Aorta (tissue), 5 donors: ENCODE measurements around the gene UBE2F. TPM values are rescaled to one million over a fixed set of nuclear protein-coding genes. Genes with fewer than 3 reads are reported as not detected.

Experiments
- ATAC-seq: fragments of 200-7000 bp; cut with Tn5 transposase; one replicate; pipeline ENCODE4 v1.9.1; 2022; ENCODE audit warnings: moderate library complexity; ENCODE audit not compliant: low FRiP score
- DNase-seq, 2 donors: peaks; one replicate each; pipeline ENCODE4 v3.0.0-alpha.2; 2020
- H3K27ac ChIP-seq, 2 donors: one replicate each; pipeline ENCODE4 v1.5.1; 2013; ENCODE audit warnings: low read length in 2 of 2, mild to moderate bottlenecking in 2 of 2, moderate library complexity in 2 of 2, control low read depth in 1 of 2, inconsistent platforms in 1 of 2, low read depth in 1 of 2
- H3K27me3 ChIP-seq, 2 donors: one replicate each; pipeline ENCODE4 v1.6.1; 2013; ENCODE audit warnings: control low read depth in 1 of 2, low read length in 1 of 2, mild to moderate bottlenecking in 1 of 2, moderate library complexity in 1 of 2; ENCODE audit not compliant: insufficient read depth in 2 of 2, control insufficient read depth in 1 of 2
- H3K36me3 ChIP-seq, 2 donors: one replicate each; pipeline ENCODE4 v1.6.1; 2013; ENCODE audit warnings: control low read depth in 1 of 2, low read length in 1 of 2, mild to moderate bottlenecking in 1 of 2; ENCODE audit not compliant: insufficient read depth in 2 of 2, control insufficient read depth in 1 of 2
- H3K4me1 ChIP-seq, 2 donors: one replicate each; pipeline ENCODE4 v1.6.1; 2013; ENCODE audit warnings: low read length in 2 of 2, control low read depth in 1 of 2, mild to moderate bottlenecking in 1 of 2, moderate library complexity in 1 of 2; ENCODE audit not compliant: insufficient read depth in 2 of 2, control insufficient read depth in 1 of 2
- H3K4me3 ChIP-seq, 2 donors: one replicate each; pipeline ENCODE4 v1.5.1; 2013; ENCODE audit warnings: low read length in 2 of 2, control low read depth in 1 of 2, mild to moderate bottlenecking in 1 of 2
- H3K9me3 ChIP-seq: one replicate; pipeline ENCODE4 v1.6.1; 2013; ENCODE audit warnings: mild to moderate bottlenecking, low read length; ENCODE audit not compliant: control insufficient read depth
- WGBS, 2 donors: extraction: QIAGEN DNeasy Blood & Tissue Kit; methylation state at CpG; one replicate each; pipeline ENCODE4 v1.1.7; 2013; 5-methylcytosine and 5-hydroxymethylcytosine counted together
- intact Hi-C, 2 donors: fragments of 100-400 bp; cut with DNase I; formaldehyde crosslinking; loops; one replicate each; pipeline versions ENCODE4 v1.14.2 to v1.15.0; 2022
- polyA plus RNA-seq, 2 donors: library from polyadenylated mRNA; stranded (reverse); fragments of 200-250 nt; gene quantifications; one replicate each; pipeline ENCODE4 v1.2.3, GENCODE V29; 2013
- total RNA-seq, 2 donors: library from RNA; stranded (reverse); fragmentation: NEBNext Ultra II Directional; extraction: Animal tissue kit (Norgen Biotek cat#: 25700); gene quantifications; one replicate each; pipeline ENCODE4 v1.2.1, GENCODE V29; 2021
- donor health status: healthy with polysubstance abuse.
- donor health status: Bipolar disorder and iron deficiency.
- donor health status: DM: no; HTN: no; CAD: no.
- donor health status: DM: no; HTN: no; CAD: no.
- donor health status: DM: yes; HTN: yes; CAD: no.

The UBE2F gene
- total and polyA plus RNA-seq, 4 donors, result 40.0 to 53.3 (median 43.6) TPM

- intact Hi-C loops, result no loop called here
- H3K27ac ChIP-seq, result no peak overlapping the region
- H3K4me1 ChIP-seq, result no peaks in the 10 kb centered on the region
- H3K36me3 ChIP-seq, result peaks cover 0 to 3% of the 10 kb centered on the region in 2 donors
- 88 to 94% methylated on average over 7 of the region's 7 CpGs for WGBS, 2 donors
- ATAC-seq, result no peak
- no peaks in the 10 kb centered on the region for H3K9me3 ChIP-seq
- DNase-seq, result no peak
- H3K4me3 ChIP-seq, result no peak overlapping the region
- H3K27me3 ChIP-seq, result no peaks in the 10 kb centered on the region
Observed at GRCh38 chr2:238082827-238083226, 116.0 kb downstream of the UBE2F start.

GRCh38 chr2:238083919-238084318 is 117.1 kb downstream of the UBE2F start:
- 87 to 98% methylated on average over 5 of the region's 5 CpGs for WGBS, 2 donors
- Histone ChIP-seq H3K36me3 (peaks cover 0 to 3% of the 10 kb centered on the region in 2 donors), H3K27ac (no peak overlapping the region), H3K4me1 (no peaks in the 10 kb centered on the region), H3K9me3 (no peaks in the 10 kb centered on the region), H3K27me3 (no peaks in the 10 kb centered on the region), H3K4me3 (no peak overlapping the region)
- DNase-seq (no peak), ATAC-seq (no peak)
- intact Hi-C loops, result no loop called here

DNA sequence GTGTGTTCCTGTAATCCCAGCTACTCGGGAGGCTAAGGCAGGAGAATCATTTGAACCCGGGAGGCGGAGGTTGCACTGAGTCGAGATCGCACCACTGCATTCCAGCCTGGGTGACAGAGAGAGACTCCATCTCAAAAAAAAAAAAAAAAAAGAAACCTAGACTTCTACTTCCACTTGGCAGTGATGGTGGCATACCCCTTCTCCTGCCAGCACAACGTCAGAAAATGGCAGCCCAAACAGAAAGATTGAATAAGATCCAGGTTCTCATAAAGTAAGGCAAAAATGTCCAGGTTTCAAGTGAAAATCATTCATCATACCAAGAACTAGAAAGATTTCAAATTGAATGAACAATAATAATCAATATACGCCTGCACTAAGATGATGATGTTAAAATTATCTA is 117.9 kb downstream of the UBE2F start:
- H3K9me3 ChIP-seq, result no peaks in the 10 kb centered on the region
- no peak overlapping the region for H3K4me3 ChIP-seq
- peaks cover 0 to 3% of the 10 kb centered on the region in 2 donors for H3K36me3 ChIP-seq
- 52 to 54% methylated on average over 7 of the region's 7 CpGs for WGBS, 2 donors
- DNase-seq, result no peak
- intact Hi-C loops, result no loop called here
- no peaks in the 10 kb centered on the region for H3K4me1 ChIP-seq
- H3K27ac ChIP-seq, result no peak overlapping the region
- no peak for ATAC-seq
- H3K27me3 ChIP-seq, result no peaks in the 10 kb centered on the region

- peaks cover 0 to 3% of the 10 kb centered on the region in 2 donors for H3K36me3 ChIP-seq
- H3K27me3 ChIP-seq, result no peaks in the 10 kb centered on the region
- H3K4me3 ChIP-seq, result no peak overlapping the region
- H3K27ac ChIP-seq, result no peak overlapping the region
- no peaks in the 10 kb centered on the region for H3K9me3 ChIP-seq
- intact Hi-C loops, result no loop called here
- H3K4me1 ChIP-seq, result no peaks in the 10 kb centered on the region
- ATAC-seq (no peak), DNase-seq (no peak)
- 92 to 95% methylated on average over 3 of the region's 3 CpGs for WGBS, 2 donors
Observed at GRCh38 chr2:238085899-238086298, 119.1 kb downstream of the UBE2F start.

GRCh38 chr2:238087211-238087610 is 120.4 kb downstream of the UBE2F start:
- no peak for ATAC-seq
- Histone ChIP-seq H3K9me3 (no peaks in the 10 kb centered on the region), H3K27ac (no peak overlapping the region), H3K4me3 (no peak overlapping the region), H3K36me3 (peaks cover 0 to 1% of the 10 kb centered on the region in 2 donors), H3K4me1 (no peaks in the 10 kb centered on the region), H3K27me3 (no peaks in the 10 kb centered on the region)
- intact Hi-C loops, result no loop called here
- no peak for DNase-seq
- 89 to 92% methylated on average over 2 of the region's 2 CpGs for WGBS, 2 donors

DNA sequence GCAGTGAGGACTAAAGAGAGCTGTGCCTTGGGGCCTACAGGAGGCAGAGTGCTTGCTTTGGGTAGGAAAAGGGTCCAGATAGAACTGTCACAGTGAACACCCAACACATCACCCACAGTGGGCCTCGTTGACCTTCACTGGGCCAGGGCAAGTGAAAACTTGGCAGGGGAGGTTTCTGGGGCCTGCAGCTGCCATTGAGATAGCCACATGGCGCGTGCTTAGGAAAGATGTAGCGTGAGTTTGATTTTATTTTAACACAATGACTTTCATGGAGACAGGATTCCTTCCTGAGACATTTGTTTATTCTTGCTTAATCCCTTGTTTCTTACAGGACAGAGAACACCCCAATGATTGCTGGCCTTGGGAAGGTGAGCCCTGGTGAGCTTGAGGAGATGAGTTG is 124.1 kb downstream of the UBE2F start:
- ATAC-seq, result no peak
- Histone ChIP-seq H3K4me3 (no peak overlapping the region), H3K9me3 (no peaks in the 10 kb centered on the region), H3K36me3 (no peaks in the 10 kb centered on the region), H3K27ac (no peak overlapping the region), H3K27me3 (no peaks in the 10 kb centered on the region), H3K4me1 (no peaks in the 10 kb centered on the region)
- no peak for DNase-seq
- intact Hi-C loops, result no loop called here
- WGBS, 2 donors, result 96 to 97% methylated on average over 4 of the region's 4 CpGs

- H3K9me3 ChIP-seq, result no peaks in the 10 kb centered on the region
- H3K4me3 ChIP-seq, result no peak overlapping the region
- 95% methylated on average over 16 of the region's 16 CpGs for WGBS, 2 donors
- no peak for ATAC-seq
- no peaks in the 10 kb centered on the region for H3K36me3 ChIP-seq
- no peak overlapping the region for H3K27ac ChIP-seq
- intact Hi-C loops, result no loop called here
- H3K4me1 ChIP-seq, result no peaks in the 10 kb centered on the region
- DNase-seq, result no peak
- H3K27me3 ChIP-seq, result no peaks in the 10 kb centered on the region
Observed at GRCh38 chr2:238091436-238092060, 124.7 kb downstream of the UBE2F start.

Other genes starting within 250 kb of the UBE2F start
- gene RBM44, start 168.2 kb upstream of the UBE2F start, total RNA-seq, result 1 to 10 TPM; 2.5 to 3.2 TPM
- 1 to 10 TPM in 1 of 2 donors, not detected in 1; 1.4 TPM for gene RBM44, start 168.2 kb upstream of the UBE2F start, polyA plus RNA-seq
- 100 to 1,000 TPM; 109 to 230 TPM for gene RAMP1, start 107.4 kb upstream of the UBE2F start, total RNA-seq
- gene RAMP1, start 107.4 kb upstream of the UBE2F start, polyA plus RNA-seq, result 100 to 1,000 TPM; 328 to 423 TPM
- gene SCLY, start 94.0 kb downstream of the UBE2F start, total RNA-seq, result 10 to 100 TPM; 14.1 to 15.4 TPM
- 10 to 100 TPM in 1 of 2 donors, 1 to 10 TPM in 1; 6.3 to 11.1 TPM for gene SCLY, start 94.0 kb downstream of the UBE2F start, polyA plus RNA-seq
- not detected for gene ESPNL, start 133.3 kb downstream of the UBE2F start, total RNA-seq
- gene ESPNL, start 133.3 kb downstream of the UBE2F start, polyA plus RNA-seq, result under 1 TPM in 1 of 2 donors, not detected in 1; 0.20 TPM
- 1 to 10 TPM; 8.8 to 9.0 TPM for gene KLHL30, start 171.7 kb downstream of the UBE2F start, total RNA-seq
- gene KLHL30, start 171.7 kb downstream of the UBE2F start, polyA plus RNA-seq, result 1 to 10 TPM; 3.5 to 4.6 TPM
- gene ERFE, start 192.0 kb downstream of the UBE2F start, total RNA-seq, result 1 to 10 TPM in 1 of 2 donors, under 1 TPM in 1; 0.96 to 2.5 TPM
- 1 to 10 TPM in 1 of 2 donors, not detected in 1; 2.8 TPM for gene ERFE, start 192.0 kb downstream of the UBE2F start, polyA plus RNA-seq
- 10 to 100 TPM; 48.4 to 50.7 TPM for gene ILKAP, start 236.7 kb downstream of the UBE2F start, total RNA-seq
- gene ILKAP, start 236.7 kb downstream of the UBE2F start, polyA plus RNA-seq, result 100 to 1,000 TPM in 1 of 2 donors, 10 to 100 TPM in 1; 19.4 to 149 TPM